ENCODE data around the gene CDC37L1.

DNA sequence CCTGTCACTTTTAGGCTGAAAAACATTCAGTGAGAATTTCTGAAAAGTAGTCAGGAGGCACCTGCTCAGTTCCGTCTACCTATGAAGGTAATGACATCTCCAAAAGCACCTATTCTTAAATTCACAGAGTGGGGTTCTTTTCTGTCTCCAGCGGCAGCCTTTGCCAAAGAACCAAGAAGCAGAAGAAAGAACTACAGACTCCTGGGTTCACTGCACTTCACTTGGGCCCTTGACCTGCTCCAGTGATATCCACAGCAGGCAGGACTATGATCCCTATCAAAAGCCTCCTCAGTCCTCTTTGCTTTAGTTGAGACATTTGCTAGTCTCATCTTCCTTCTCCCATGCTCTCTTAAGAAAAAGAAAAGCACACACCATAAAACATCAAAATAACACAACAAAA lies 37.0 kb upstream of the CDC37L1 start:
- TF ChIP-seq, protein P1, sequence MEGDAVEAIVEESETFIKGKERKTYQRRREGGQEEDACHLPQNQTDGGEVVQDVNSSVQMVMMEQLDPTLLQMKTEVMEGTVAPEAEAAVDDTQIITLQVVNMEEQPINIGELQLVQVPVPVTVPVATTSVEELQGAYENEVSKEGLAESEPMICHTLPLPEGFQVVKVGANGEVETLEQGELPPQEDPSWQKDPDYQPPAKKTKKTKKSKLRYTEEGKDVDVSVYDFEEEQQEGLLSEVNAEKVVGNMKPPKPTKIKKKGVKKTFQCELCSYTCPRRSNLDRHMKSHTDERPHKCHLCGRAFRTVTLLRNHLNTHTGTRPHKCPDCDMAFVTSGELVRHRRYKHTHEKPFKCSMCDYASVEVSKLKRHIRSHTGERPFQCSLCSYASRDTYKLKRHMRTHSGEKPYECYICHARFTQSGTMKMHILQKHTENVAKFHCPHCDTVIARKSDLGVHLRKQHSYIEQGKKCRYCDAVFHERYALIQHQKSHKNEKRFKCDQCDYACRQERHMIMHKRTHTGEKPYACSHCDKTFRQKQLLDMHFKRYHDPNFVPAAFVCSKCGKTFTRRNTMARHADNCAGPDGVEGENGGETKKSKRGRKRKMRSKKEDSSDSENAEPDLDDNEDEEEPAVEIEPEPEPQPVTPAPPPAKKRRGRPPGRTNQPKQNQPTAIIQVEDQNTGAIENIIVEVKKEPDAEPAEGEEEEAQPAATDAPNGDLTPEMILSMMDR (IDR thresholded peaks at IDR 0.05; ENCODE audit: insufficient read depth, low read length, poor library complexity, severe bottlenecking): no peak
- TF ChIP-seq EZH2phosphoT487 (conservative IDR thresholded peaks at IDR 0.05; ENCODE audit: low read length): no peak
